GM12801 (cell line): Measurements from ENCODE around the gene CSNK2B.

ENCODE experiments used
- TF ChIP-seq, protein P1 (sequence below): IDR thresholded peaks from one replicate; pipeline ENCODE4 v1.5.1; 2011; ENCODE audit warnings: control low read depth; ENCODE audit not compliant: insufficient read length; ENCODE audit errors: extremely low read depth

CSNK2B gene

DNA sequence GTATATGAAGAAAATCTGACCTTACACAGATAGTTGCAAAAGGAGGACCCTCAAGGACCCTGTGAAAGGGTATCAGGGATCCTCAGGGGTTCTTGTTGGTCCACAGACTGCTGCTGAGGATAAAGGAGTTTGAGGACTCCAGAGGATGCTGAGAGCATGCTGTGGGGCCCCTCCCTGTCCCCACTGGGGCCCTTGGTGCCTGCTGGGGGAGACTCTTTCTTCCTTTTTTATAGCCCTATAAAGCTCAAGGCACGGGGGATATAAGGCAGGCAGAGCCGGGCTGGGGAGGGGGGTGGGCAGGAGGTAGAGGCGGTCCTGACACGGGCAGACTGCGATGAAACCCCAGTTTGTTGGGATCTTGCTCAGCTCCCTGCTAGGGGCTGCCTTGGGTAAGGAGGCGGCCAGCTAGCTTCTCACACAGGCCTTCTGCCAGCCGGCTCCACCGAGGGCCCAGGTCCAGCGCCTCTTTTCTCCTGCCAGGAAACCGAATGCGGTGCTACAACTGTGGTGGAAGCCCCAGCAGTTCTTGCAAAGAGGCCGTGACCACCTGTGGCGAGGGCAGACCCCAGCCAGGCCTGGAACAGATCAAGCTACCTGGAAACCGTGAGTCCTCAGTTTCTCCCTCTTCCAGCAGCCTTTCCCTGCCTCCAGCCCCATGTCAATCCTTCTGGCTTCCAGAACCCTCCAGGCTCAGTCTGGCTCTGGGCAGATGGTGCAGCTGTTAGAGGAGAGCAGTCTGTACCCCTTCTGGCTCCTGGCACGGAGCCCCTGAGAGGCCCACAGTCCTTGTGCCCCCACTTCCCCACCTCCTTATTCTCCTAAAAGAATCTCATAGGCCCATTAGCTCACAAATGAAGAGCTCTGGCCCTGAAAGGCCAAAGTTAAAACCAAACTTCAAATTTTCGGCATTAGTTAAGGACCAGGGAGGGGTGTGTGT is 49.4 kb downstream of the CSNK2B start, which contains the start of gene LY6G6D:
Gene LY6G6D, plus strand, starts transcription at position 327 of the 937 bp plus-strand sequence. Its CDS starts 8 bp downstream, at position 335.
- TF ChIP-seq, protein P1, sequence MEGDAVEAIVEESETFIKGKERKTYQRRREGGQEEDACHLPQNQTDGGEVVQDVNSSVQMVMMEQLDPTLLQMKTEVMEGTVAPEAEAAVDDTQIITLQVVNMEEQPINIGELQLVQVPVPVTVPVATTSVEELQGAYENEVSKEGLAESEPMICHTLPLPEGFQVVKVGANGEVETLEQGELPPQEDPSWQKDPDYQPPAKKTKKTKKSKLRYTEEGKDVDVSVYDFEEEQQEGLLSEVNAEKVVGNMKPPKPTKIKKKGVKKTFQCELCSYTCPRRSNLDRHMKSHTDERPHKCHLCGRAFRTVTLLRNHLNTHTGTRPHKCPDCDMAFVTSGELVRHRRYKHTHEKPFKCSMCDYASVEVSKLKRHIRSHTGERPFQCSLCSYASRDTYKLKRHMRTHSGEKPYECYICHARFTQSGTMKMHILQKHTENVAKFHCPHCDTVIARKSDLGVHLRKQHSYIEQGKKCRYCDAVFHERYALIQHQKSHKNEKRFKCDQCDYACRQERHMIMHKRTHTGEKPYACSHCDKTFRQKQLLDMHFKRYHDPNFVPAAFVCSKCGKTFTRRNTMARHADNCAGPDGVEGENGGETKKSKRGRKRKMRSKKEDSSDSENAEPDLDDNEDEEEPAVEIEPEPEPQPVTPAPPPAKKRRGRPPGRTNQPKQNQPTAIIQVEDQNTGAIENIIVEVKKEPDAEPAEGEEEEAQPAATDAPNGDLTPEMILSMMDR: no peak

GRCh38 chr6:31717499-31718222 is 51.8 kb downstream of the CSNK2B start:
- TF ChIP-seq, protein P1: no peak

- TF ChIP-seq, protein P1: no peak
Measured at GRCh38 chr6:31718265-31718664, 52.4 kb downstream of the CSNK2B start.

GRCh38 chr6:31719001-31719400 is 53.1 kb downstream of the CSNK2B start:
- TF ChIP-seq, protein P1: no peak
